Endometrium (tissue), 2 donors: ENCODE data around the gene FTH1.
"Not testable (repeated sequence)": the region's sequence is repeated elsewhere in the genome, so short reads cannot be mapped to it uniquely, and the experiment has no call there.

ENCODE experiments used
- FAIRE-seq: peaks from 2 replicates; lab custom pipeline; 2012; peaks lifted over from hg19 to GRCh38; lab: Jason Lieb, UNC
- donor health status: control.
- donor health status: control.

Gene FTH1

GRCh38 chr11:61967116-61967923, at the start of gene FTH1:
TSS of gene FTH1 (minus strand) at chr11:61967634. CDS start at chr11:61967425, 209 bp downstream.
- no peak for FAIRE-seq

DNA sequence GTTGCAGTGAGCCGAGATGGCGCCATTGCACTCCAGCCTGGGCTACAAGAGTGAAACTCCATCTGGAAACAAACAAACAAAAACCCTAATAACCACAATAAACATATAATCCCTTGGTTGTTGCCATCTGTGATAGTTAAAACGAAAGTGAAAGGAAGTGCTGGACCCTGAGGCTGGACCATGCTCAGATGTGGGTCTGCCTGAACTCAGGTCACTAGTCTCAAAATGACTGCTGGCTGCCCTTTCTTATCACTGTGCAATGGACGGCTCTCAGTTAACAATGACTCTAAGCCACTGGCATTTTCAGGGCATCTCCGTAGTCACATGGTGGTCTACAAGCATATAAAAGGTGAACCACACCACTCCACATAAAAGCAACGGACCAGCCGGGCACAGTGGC, 48.2 kb upstream of the FTH1 start:
- FAIRE-seq: no peak

DNA sequence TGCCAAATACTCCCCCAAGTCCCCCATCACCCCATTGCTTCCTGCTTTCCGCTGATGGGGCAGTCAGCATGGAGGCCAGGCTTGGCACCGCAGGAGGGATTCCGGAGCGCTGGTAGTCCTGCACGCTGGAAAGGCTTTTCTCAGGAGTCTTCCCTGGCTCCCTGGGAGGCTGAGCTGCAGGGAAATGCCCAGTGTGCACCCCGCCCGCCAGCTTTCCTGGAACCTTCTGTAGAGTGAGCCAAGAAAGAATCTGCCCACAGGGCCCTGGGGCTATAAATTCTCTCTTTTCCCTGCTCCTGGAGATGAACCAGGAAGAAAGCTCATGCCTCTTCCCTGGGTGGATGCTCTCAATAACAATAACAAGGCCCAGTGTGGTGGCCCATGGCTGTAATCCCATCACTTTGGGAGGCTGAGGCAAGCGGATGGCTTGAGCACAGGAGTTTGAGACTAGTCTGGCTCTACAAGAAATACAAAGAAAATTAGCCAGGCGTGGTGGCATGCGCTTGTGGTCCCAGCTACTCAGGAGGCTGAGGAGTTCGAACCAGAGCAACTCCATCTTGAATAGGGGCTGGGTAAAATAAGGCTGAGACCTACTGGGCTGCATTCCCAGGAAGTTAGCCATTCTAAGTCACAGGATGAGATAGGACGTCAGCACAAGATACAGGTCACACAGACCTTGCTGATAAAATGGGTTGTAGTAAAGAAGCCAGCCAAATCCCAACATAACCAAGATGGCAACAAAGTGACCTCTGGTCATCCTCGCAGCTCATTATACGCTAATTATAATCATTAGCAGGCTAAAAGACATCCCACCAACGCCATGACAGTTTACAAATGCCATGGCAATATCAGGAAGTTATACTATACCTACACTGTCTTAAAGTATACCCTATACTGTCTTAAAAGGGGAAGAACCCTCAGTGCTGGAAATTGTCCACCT, 46.4 kb upstream of the FTH1 start:
- no peak for FAIRE-seq

GRCh38 chr11:62012832-62013461, 45.5 kb upstream of the FTH1 start:
- no peak for FAIRE-seq

GRCh38 chr11:62012451-62012831, 45.0 kb upstream of the FTH1 start:
- no peak for FAIRE-seq

- FAIRE-seq: no peak
These were observed 44.4 kb upstream of the FTH1 start for GRCh38 chr11:62011881-62012280.

GRCh38 chr11:62010935-62011528, 43.6 kb upstream of the FTH1 start:
- no peak for FAIRE-seq

- no peak for FAIRE-seq
These were observed 40.8 kb upstream of the FTH1 start for GRCh38 chr11:62008193-62008592.

DNA sequence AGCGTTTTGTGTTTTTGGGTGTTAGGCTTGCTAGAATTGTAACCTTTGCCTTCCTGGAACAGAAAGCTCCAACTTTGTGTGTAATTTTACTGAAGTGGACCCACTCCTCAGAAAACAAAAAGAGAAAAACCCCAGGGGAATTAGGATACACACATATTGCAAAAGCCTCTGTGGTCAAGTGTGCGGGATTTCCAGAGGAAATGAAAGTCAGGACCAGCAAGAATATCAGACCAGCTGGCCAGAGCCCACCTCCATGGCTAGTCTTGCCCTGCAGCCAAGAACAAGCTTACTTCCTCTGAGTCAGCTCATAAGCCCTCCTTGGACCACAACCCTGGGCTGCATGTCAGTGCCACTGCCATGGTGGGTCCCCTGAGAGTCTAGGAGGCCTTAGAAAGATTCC, 37.0 kb upstream of the FTH1 start:
- no peak for FAIRE-seq

- FAIRE-seq: not testable (repeated sequence)
These were observed 34.8 kb upstream of the FTH1 start for GRCh38 chr11:62002283-62002682.

- no peak for FAIRE-seq
These were observed 34.2 kb upstream of the FTH1 start for GRCh38 chr11:62001450-62002191.

GRCh38 chr11:62000539-62001446, 33.4 kb upstream of the FTH1 start:
- FAIRE-seq: no peak

DNA sequence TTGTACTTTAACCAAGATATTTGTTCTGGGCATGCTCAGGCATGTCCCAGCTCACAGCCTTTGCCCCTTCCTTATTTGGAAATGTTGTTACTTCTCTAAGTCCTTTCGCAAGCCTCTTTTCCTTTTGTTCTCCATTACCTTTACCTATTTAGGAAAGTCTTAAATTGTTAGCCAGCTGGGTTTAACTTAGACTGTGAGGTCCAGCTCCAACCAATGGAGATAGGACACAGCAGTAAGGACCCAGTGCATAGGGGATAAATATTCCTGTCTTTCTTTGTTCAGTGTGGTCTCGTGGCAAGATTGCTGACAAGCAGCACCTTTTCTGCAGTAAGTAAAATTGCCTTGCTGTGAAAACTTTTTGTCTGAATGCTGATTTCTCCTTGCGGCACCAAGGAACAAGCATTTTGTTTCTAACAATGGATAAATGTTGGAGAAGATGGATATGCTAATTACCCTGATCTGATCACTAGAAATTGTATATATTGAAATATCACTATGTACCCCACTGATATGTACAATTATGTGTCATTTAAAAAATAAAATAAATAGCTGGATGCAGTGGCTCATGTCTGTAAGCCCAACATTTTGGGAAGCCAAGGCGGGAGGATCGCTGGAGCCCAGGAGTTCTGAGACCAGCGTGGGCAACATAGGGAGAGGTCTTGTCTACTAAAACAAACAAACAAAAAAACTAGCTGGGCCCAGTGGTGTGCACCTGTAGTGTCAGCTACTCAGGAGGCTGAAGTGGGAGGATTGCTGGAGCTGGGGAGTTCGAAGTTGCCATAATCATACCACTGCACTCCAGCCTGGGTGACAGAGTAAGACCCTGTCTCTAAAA, 31.9 kb upstream of the FTH1 start:
- FAIRE-seq: no peak

GRCh38 chr11:61996933-61997332, 29.5 kb upstream of the FTH1 start:
- FAIRE-seq: no peak

- FAIRE-seq: no peak
These were observed 27.5 kb upstream of the FTH1 start for GRCh38 chr11:61994981-61995380.

GRCh38 chr11:61985869-61986268, 18.4 kb upstream of the FTH1 start:
- no peak for FAIRE-seq

- no peak for FAIRE-seq
These were observed 16.0 kb upstream of the FTH1 start for GRCh38 chr11:61983419-61983818.

GRCh38 chr11:61980783-61981541, 13.5 kb upstream of the FTH1 start:
- no peak for FAIRE-seq
